Measurements from ENCODE around the gene PCGF3.

DNA sequence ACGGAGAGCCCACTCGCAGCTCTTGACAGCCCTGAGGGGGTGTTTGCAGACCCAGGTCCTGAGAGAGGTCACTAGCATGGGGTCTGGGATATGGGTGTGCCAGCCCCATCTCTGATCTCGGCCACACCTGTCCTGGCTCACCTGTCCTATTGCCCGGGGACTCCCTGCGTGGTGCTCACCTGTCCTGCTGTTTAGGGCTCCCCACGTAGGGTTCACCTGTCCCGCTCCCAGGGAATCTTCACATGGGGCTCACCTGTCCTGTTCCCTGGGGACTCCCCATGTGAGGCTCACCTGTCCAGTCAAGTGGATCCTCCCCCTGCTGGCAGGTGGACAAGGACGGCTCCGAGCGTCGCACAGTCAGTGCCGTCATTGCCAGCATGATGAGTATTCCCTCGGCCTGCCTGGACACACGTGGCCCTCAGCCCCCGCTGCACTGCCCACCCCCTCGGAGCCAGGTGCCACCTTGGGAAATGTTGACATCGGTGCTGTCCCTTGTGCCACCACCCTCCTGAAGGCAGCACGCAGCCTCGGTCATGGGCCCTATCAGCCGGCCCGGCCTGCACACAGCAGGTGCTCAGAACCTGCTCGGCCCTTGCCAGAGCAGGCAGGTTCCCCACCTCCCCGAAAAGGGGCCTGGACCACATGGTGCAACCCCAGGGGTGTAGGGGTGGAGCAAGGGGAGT, 23.0 kb upstream of the PCGF3 start:
- TF ChIP-seq TCF12 (IDR thresholded peaks at IDR 0.05; ENCODE audit: low read depth): no peak
- no peak for TF ChIP-seq TAF1 (IDR thresholded peaks at IDR 0.05; ENCODE audit: low read depth)
- TF ChIP-seq RAD21 (IDR thresholded peaks at IDR 0.05; ENCODE audit: low read depth): no peak
- TF ChIP-seq EGR1 (IDR thresholded peaks at IDR 0.05): no peak
- no peak for TF ChIP-seq REST (IDR thresholded peaks at IDR 0.05; ENCODE audit: low read depth)
- no peak for TF ChIP-seq NFIC (IDR thresholded peaks at IDR 0.05)
